NT2/D1 (cell line): ENCODE results near the gene ZNF629.

Experiments used
- DNase-seq: peaks from one replicate; pipeline ENCODE4 v3.0.0-alpha.2; 2011; ENCODE audit warnings: low read depth, low spot score
- H3K27me3 ChIP-seq: 2 replicates; pipeline ENCODE4 v1.6.0; 2011; ENCODE audit warnings: mild to moderate bottlenecking; ENCODE audit not compliant: insufficient read length, insufficient read depth
- H3K36me3 ChIP-seq: 2 replicates; pipeline ENCODE4 v1.6.1; 2011; ENCODE audit warnings: mild to moderate bottlenecking, low read length, mixed read lengths; ENCODE audit not compliant: insufficient read depth, insufficient read length
- H3K4me1 ChIP-seq: 2 replicates; pipeline ENCODE4 v1.5.1; 2011; ENCODE audit not compliant: insufficient read depth, insufficient read length
- H3K4me3 ChIP-seq: 2 replicates; pipeline ENCODE4 v1.5.1; 2011; ENCODE audit warnings: low read depth; ENCODE audit not compliant: insufficient read length
- H3K9ac ChIP-seq: 2 replicates; pipeline ENCODE4 v1.6.0; 2011; ENCODE audit warnings: low read depth; ENCODE audit not compliant: insufficient read length
- H3K9me3 ChIP-seq: 2 replicates; pipeline ENCODE4 v1.5.1; 2011; ENCODE audit warnings: mild to moderate bottlenecking, low read length; ENCODE audit not compliant: insufficient read depth
- SUZ12 ChIP-seq: IDR thresholded peaks from 2 replicates; pipeline ENCODE4 v1.6.1; 2011; ENCODE audit not compliant: insufficient read length, insufficient read depth; ENCODE audit errors: extremely low read depth
- YY1 ChIP-seq: IDR thresholded peaks from 2 replicates; pipeline ENCODE4 v1.6.1; 2011; ENCODE audit not compliant: insufficient read length, insufficient read depth
- ZNF274 ChIP-seq: IDR thresholded peaks from 2 replicates; pipeline ENCODE4 v1.6.1; 2011; ENCODE audit warnings: mild to moderate bottlenecking, low read depth, low read length

Gene ZNF629

DNA sequence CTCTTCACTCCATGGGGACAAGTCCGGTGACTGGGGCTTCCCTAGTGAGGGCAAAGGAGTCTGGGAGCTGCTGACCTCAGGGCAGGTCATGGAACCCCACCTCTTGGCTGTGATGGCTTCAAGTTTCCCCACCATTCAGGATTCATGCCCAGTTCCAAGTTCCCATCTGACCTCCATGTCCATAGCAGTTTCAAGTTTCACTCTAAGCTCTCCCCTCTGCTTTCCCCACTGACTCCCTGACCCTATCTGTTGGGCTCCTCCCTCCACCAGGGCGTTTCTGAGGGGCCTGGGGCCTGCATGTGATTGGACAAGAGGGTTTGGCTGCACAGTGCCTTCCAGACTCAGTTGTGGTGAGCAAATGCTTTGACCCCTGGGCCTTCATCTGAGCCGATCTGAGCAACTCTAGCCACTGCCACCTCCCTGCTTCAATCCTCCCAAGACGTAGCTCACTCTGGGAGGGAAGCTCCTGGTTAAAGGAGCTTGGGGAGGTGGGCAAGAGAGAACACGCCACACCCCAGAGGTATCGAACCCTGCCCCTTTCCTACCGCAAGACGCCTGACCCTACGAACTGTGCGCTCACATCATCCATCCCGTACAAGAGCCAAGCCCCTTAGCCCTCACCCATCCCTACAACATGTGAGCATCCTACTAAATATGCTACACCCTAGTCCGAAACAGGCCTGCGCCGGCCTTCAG is 8.3 kb downstream of the ZNF629 start:
- H3K9me3 ChIP-seq, result no peaks in the 10 kb centered on the region
- DNase-seq, result no peak
- no peak for TF ChIP-seq ZNF274
- H3K27me3 ChIP-seq, result no peaks in the 10 kb centered on the region
- H3K4me1 ChIP-seq, result peaks cover 21% of the 10 kb centered on the region
- H3K36me3 ChIP-seq, result peaks cover 73% of the 10 kb centered on the region
- no peak overlapping the region for H3K4me3 ChIP-seq
- peak overlapping the region; percentile 53 for H3K9ac ChIP-seq

DNA sequence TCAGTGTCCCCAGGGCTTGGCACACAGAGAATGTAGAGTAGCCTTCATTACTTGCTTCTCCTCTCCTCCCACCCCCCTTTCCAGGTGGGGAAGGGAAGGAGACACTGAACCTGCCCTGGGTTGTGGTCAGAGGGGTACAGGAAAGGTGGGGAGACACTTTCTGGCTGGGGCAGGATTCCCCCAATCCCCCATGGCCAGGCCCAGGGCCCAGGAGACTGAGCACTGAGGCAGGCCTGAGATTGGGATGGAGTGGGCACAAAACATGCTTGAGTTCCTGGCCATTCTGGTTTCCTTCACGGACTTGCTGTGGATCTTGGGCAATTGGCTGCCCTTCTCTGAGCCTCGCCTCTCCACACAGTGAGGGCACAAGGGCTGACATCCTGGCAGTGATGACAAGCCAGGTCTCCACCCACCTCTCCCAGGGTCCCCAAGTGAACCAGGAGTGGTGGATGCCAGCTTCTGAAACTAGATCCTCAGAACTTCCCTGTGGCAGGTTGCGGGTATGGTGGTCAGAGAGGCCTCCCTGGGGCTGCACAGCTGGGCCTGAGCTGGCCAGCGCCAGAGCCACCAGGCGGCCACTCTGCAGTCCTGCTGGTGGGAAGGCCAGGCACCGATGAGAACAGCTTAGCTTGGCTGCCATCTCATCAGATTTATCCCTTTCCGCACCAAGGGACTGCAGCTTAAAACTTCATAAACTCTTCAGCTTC is 9.3 kb downstream of the ZNF629 start:
- no peaks in the 10 kb centered on the region for H3K27me3 ChIP-seq
- DNase-seq, result no peak
- H3K9me3 ChIP-seq, result no peaks in the 10 kb centered on the region
- H3K4me1 ChIP-seq, result peaks cover 18% of the 10 kb centered on the region
- H3K36me3 ChIP-seq, result peaks cover 73% of the 10 kb centered on the region
- no peak overlapping the region for H3K4me3 ChIP-seq
- no peak overlapping the region for H3K9ac ChIP-seq
- no peak for TF ChIP-seq ZNF274
- TF ChIP-seq SUZ12, result no peak
- no peak for TF ChIP-seq YY1

DNA sequence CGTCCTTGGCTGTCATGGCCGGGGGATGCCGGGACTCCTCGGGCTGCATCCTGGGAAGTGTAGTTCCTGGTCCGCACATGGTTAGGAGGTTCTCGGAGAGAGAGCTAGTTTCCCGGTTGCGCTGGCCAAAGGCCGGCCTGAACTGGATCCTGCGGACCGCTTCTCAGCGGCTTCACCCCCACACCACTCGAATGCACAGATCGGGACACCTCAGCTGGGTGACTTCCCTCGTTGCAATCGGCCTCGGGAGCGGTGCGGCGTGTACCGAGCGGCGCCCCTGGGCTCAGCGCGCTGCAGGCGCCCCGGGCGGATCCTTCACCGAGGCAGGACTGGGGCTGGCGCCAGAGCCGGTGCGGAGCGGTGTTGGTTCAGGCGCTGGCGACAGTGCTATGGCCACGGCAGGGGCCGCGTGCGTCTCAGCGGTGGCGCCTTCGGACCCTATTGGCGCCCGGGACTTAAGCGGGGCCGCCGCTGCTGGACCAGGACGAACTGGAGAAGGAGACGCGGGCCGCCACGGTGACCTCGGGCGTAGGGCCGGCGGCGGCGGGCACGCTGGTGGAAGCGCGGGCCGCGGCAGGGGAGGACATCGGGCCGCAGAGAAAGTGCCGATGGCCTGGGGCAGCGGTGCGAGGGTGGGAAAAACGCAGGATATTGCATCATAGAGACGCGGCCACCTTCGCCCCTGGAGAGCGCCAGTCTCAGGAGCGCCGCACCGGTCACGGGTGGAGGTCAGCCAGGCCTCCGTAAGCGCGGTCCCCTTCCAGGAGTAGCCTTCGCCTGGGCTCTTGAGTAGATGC is 11.4 kb downstream of the ZNF629 start:
- peak overlapping the region; percentile 99 for H3K9ac ChIP-seq
- peak overlapping the region; percentile 93 for H3K4me3 ChIP-seq
- TF ChIP-seq SUZ12, result no peak
- peak; percentile 54 for TF ChIP-seq YY1
- no peaks in the 10 kb centered on the region for H3K27me3 ChIP-seq
- peak; percentile 86 for DNase-seq
- peaks cover 18% of the 10 kb centered on the region for H3K4me1 ChIP-seq
- no peaks in the 10 kb centered on the region for H3K9me3 ChIP-seq
- peaks cover 73% of the 10 kb centered on the region for H3K36me3 ChIP-seq

DNA sequence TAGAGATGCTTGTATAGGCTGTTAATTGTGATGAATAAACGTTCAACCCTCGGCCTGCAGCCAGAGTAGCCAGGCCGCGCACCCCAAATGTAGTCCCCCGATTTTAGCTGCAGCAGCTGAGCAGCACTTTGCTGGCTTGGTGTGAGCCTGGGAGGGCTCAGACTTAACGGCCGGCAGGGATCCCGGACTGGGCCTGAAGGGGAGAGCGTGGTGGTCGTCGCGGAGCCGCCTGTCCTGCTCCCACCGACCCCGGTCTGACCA is 11.9 kb downstream of the ZNF629 start:
- peaks cover 18% of the 10 kb centered on the region for H3K4me1 ChIP-seq
- no peaks in the 10 kb centered on the region for H3K27me3 ChIP-seq
- peaks cover 75% of the 10 kb centered on the region for H3K36me3 ChIP-seq
- peak overlapping the region; percentile 99 for H3K9ac ChIP-seq
- peak overlapping the region; percentile 93 for H3K4me3 ChIP-seq
- TF ChIP-seq SUZ12 (no peak), ZNF274 (no peak)
- no peak for DNase-seq
- no peaks in the 10 kb centered on the region for H3K9me3 ChIP-seq

GRCh38 chr16:30774367-30775130 is 12.5 kb downstream of the ZNF629 start:
- DNase-seq, result no peak
- TF ChIP-seq SUZ12 (no peak), ZNF274 (no peak), YY1 (no peak)
- Histone ChIP-seq H3K9ac (peak overlapping the region; percentile 99), H3K9me3 (no peaks in the 10 kb centered on the region), H3K4me3 (peak overlapping the region; percentile 93), H3K4me1 (peaks cover 18% of the 10 kb centered on the region), H3K36me3 (peaks cover 75% of the 10 kb centered on the region), H3K27me3 (no peaks in the 10 kb centered on the region)

GRCh38 chr16:30773826-30774225 is 13.2 kb downstream of the ZNF629 start:
- Histone ChIP-seq H3K4me3 (no peak overlapping the region), H3K9ac (no peak overlapping the region), H3K9me3 (no peaks in the 10 kb centered on the region), H3K4me1 (peaks cover 14% of the 10 kb centered on the region), H3K36me3 (peaks cover 75% of the 10 kb centered on the region), H3K27me3 (no peaks in the 10 kb centered on the region)
- no peak for TF ChIP-seq YY1
- no peak for TF ChIP-seq ZNF274
- no peak for TF ChIP-seq SUZ12
- DNase-seq, result no peak

DNA sequence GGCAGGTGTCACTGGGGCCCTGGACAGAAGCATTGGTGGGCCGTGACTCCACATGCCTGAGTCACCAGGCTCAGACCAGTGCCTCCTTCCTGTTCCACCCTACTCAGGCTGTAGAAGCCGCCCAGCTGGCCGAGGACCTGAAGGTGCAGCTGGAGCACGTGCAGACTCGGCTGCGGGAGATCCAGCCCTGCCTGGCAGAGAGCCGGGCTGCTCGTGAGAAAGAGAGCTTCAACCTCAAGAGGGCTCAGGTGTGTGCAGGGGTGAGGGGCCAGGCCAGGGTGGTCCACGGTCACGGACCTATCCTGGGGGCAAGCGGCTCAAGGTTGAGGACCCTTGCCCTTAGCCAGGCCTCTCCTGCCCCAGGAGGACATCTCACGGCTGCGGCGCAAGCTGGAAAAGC is 15.3 kb downstream of the ZNF629 start:
- Histone ChIP-seq H3K36me3 (peaks cover 81% of the 10 kb centered on the region), H3K9ac (no peak overlapping the region), H3K4me1 (peaks cover 3% of the 10 kb centered on the region), H3K9me3 (no peaks in the 10 kb centered on the region), H3K27me3 (no peaks in the 10 kb centered on the region), H3K4me3 (no peak overlapping the region)
- TF ChIP-seq ZNF274 (no peak), YY1 (no peak), SUZ12 (no peak)
- DNase-seq, result no peak
